Skeletal muscle tissue (tissue), 4 donors: ENCODE results near the gene NAV2. TPM values are rescaled to one million over a fixed set of nuclear protein-coding genes. Genes with fewer than 3 reads are reported as not detected.

Source experiments
- H3K27ac ChIP-seq: one replicate; pipeline ENCODE4 v1.7.0; 2013; ENCODE audit warnings: mild to moderate bottlenecking, low read depth, low read length, inconsistent platforms
- H3K27me3 ChIP-seq, 3 donors: one replicate each; pipeline ENCODE4 v1.7.0; 2013; ENCODE audit warnings: low read length in 3 of 3; ENCODE audit not compliant: control insufficient read depth in 3 of 3, insufficient read depth in 3 of 3
- H3K36me3 ChIP-seq, 3 donors: one replicate each; pipeline ENCODE4 v1.7.0; 2013; ENCODE audit warnings: low read length in 3 of 3; ENCODE audit not compliant: control insufficient read depth in 3 of 3, insufficient read depth in 3 of 3
- H3K4me1 ChIP-seq, 3 donors: one replicate each; pipeline ENCODE4 v1.7.0; 2013; ENCODE audit warnings: low read length in 3 of 3, mild to moderate bottlenecking in 3 of 3; ENCODE audit not compliant: control insufficient read depth in 3 of 3, insufficient read depth in 3 of 3
- H3K4me3 ChIP-seq, 3 donors: one replicate each; pipeline ENCODE4 v1.7.0; 2013; ENCODE audit warnings: low read length in 3 of 3
- H3K9ac ChIP-seq, 3 donors: one replicate each; pipeline ENCODE4 v1.7.0; 2013; ENCODE audit warnings: low read length in 3 of 3, mild to moderate bottlenecking in 3 of 3, moderate library complexity in 2 of 3, low read depth in 1 of 3
- H3K9me3 ChIP-seq, 3 donors: one replicate each; pipeline ENCODE4 v1.7.0; 2013; ENCODE audit warnings: low read length in 3 of 3; ENCODE audit not compliant: control insufficient read depth in 3 of 3
- total RNA-seq: library from RNA; depleted of rRNA; stranded (reverse); fragments of >200 nt; gene quantifications from one replicate; pipeline ENCODE4 v1.2.3, GENCODE V29; 2014
- donor health status: Osteomylitis.

Gene NAV2
- total RNA-seq, 1 donor from 2014 or later = 43.3 TPM

DNA sequence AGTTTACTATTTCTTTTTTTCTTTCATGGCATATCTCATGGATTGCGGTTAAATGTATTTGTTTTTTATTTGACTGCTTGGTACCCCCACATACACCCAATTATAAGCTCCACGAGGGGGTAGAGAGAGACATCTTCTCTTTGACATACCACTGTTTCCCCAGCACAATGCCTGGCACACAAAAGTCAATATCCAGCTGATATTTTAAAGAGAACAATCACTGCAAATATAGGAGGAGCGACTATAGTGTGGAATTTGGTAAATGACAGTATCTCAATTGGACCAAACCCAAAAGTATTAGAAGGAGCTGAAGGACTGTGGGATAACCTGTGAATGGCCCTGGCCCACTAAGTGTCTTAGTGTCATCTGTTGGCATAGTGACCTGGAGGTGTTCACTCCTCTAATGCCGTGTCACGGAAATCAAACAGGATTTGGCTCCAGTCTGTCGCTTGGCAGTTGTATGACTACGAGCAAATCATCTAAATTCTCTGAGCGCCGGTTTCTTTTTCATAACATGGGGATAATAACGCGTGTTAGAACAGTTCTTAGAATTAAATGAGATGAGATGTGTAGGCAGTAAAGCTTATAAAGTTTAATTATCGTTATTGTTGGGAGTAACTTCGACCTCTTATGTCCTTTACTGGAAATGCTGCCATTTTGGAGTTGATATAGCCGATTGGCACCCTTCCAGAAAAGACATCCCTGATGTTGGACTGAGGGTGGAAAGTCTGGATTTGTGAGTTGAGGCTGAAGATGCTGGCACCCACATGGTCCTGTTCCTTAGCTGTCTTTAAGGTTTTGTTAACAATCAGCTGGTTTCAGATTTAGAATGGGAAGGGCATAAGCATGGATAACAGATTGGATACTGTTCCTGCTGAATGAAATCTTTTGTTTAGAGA is 303.1 kb downstream of the NAV2 start:
- Histone ChIP-seq H3K4me3 (no peak overlapping the region), H3K9ac (no peak overlapping the region), H3K27me3 (no peaks in the 10 kb centered on the region), H3K4me1 (peaks cover 6 to 13% (median 11%) of the 10 kb centered on the region in 3 donors), H3K9me3 (no peaks in the 10 kb centered on the region), H3K36me3 (no peaks in the 10 kb centered on the region), H3K27ac (no peak overlapping the region)

DNA sequence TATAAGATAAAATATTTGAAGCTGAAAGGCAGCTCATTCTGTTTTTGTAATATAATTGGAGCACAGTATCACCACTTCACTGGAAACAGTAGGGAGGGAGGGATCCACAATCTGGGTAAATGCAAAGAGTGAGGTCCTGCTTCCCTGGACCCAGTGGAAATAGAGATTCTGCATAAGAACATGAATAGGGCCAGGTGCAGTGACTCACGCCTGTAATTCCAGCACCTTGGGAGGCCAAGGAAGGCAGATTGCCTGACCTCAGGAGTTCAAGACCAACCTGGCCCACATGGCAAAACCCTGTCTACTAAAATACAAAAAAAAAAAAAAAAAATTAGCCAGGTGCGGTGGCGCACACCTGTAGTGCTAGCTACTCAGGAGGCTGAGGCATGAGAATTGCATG is 303.9 kb downstream of the NAV2 start:
- H3K4me3 ChIP-seq = no peak overlapping the region
- no peak overlapping the region for H3K9ac ChIP-seq
- no peaks in the 10 kb centered on the region for H3K27me3 ChIP-seq
- no peak overlapping the region for H3K27ac ChIP-seq
- no peaks in the 10 kb centered on the region for H3K9me3 ChIP-seq
- H3K4me1 ChIP-seq = peaks cover 6 to 13% (median 11%) of the 10 kb centered on the region in 3 donors
- H3K36me3 ChIP-seq = no peaks in the 10 kb centered on the region

DNA sequence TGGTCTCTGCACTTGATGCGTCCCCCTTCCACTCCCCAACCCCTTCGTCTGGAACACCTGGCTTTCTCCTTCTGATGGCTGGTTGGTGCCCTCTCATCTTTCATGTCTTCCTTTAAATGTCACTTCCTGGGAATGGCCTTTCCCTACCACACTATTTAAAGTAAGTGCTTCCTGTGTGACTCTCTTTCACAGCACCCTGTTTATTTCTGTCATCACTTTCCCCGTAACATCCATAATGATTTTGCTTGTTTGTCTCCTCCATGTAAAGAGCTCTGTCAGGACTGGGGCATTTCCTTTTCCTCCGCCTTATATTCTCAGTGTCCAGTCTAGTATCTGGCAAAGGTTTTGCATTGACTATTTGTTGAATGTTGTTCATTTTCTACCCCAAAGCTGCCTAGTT is 304.7 kb downstream of the NAV2 start:
- Histone ChIP-seq H3K9me3 (no peaks in the 10 kb centered on the region), H3K9ac (no peak overlapping the region), H3K27me3 (no peaks in the 10 kb centered on the region), H3K36me3 (no peaks in the 10 kb centered on the region), H3K4me1 (peaks cover 6 to 14% (median 11%) of the 10 kb centered on the region in 3 donors), H3K4me3 (no peak overlapping the region), H3K27ac (no peak overlapping the region)

DNA sequence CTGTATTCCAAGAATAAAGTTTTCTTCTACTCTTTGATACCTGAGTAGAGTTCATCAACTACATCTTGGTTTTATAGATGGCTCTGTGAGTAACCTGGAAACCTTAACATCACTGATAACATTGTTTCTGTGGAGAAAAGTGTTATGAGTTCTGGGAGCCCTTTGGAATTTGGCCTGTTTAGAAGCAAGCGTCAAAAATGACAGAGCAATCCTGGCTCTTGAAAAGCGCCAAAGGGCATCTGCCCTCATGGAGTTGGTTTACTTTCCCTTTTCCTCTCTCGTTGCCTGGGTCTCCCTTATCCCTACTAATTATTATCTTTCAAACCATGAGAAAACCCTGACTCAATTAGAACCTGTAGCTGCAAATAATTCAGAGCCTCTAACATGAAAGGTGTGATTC is 307.6 kb downstream of the NAV2 start:
- no peaks in the 10 kb centered on the region for H3K36me3 ChIP-seq
- H3K27ac ChIP-seq = no peak overlapping the region
- no peaks in the 10 kb centered on the region for H3K9me3 ChIP-seq
- H3K9ac ChIP-seq = no peak overlapping the region
- H3K27me3 ChIP-seq = no peaks in the 10 kb centered on the region
- H3K4me1 ChIP-seq = peaks cover 12 to 25% (median 23%) of the 10 kb centered on the region in 3 donors
- no peak overlapping the region for H3K4me3 ChIP-seq

DNA sequence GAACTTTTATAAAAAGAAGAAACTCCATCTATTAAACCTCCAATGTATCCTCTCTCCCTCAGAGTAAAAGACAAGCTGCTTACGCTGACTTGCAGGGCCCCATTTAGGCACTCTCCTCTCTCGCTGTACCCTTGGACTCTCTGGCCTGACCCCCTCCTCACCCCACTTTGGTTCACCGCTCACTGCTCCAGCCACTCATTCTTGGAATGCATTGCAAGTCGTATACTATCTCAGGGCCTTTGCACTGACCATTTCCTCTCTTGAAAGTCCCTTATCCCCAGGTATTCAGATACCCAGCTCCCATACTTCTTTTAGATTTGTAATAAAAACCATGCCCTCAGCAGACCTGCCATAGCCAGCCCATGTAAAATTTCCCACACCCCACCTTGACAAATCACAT is 308.1 kb downstream of the NAV2 start:
- Histone ChIP-seq H3K9ac (no peak overlapping the region), H3K27ac (no peak overlapping the region), H3K9me3 (no peaks in the 10 kb centered on the region), H3K4me3 (no peak overlapping the region), H3K27me3 (no peaks in the 10 kb centered on the region), H3K4me1 (peaks cover 12 to 25% (median 23%) of the 10 kb centered on the region in 3 donors), H3K36me3 (no peaks in the 10 kb centered on the region)

DNA sequence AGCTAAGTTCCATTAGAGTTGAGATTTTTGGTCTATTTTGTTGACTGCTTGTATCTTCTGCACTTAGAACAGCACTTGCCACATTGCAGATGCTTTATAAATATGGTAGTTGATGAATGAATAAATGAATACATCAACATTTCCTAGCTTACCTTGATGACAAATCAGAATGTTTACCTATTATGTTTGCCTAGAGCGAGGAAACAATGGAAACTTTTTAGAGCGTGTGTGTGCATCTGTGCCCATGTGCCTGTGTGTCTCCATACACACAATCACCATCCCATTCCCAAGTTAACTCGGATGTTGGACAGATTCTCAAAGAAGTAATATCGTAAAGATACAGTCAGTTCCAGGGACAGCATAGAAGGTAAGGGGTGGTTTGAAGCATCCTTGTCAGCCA is 308.6 kb downstream of the NAV2 start:
- Histone ChIP-seq H3K9me3 (no peaks in the 10 kb centered on the region), H3K27ac (no peak overlapping the region), H3K36me3 (no peaks in the 10 kb centered on the region), H3K27me3 (no peaks in the 10 kb centered on the region), H3K4me3 (no peak overlapping the region), H3K9ac (no peak overlapping the region), H3K4me1 (peaks cover 12 to 24% (median 23%) of the 10 kb centered on the region in 3 donors)

DNA sequence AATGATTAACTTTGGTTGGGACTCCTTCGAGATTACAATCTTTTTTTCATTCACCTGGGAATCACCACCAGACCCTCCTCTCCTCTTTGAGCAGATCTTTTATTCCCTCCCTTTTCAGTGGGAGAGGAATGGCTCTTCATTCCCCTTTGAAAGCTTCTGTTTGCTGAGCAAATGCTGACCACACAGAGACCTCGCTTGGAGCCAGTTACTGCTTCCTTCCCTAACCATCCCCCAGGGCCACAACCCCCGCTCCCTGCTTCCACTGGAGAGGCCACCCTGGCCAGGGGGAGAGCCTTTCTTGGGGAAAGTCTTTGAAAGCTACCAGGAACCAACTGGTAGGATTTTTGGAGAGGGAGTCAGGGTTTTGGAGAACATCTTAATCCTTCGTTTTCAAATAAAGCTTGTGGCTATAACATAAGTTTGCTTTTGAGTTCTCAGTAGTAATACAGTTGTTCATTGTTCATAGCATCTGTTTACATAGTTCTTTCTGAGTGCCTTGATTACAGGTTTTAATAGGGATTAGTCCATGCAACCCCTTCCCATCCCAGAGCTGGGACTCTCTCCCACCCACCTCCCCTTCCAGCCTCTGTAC is 309.2 kb downstream of the NAV2 start:
- Histone ChIP-seq H3K27me3 (no peaks in the 10 kb centered on the region), H3K36me3 (no peaks in the 10 kb centered on the region), H3K9ac (no peak overlapping the region), H3K27ac (no peak overlapping the region), H3K4me1 (peaks cover 12 to 23% (median 22%) of the 10 kb centered on the region in 3 donors), H3K4me3 (no peak overlapping the region), H3K9me3 (no peaks in the 10 kb centered on the region)

DNA sequence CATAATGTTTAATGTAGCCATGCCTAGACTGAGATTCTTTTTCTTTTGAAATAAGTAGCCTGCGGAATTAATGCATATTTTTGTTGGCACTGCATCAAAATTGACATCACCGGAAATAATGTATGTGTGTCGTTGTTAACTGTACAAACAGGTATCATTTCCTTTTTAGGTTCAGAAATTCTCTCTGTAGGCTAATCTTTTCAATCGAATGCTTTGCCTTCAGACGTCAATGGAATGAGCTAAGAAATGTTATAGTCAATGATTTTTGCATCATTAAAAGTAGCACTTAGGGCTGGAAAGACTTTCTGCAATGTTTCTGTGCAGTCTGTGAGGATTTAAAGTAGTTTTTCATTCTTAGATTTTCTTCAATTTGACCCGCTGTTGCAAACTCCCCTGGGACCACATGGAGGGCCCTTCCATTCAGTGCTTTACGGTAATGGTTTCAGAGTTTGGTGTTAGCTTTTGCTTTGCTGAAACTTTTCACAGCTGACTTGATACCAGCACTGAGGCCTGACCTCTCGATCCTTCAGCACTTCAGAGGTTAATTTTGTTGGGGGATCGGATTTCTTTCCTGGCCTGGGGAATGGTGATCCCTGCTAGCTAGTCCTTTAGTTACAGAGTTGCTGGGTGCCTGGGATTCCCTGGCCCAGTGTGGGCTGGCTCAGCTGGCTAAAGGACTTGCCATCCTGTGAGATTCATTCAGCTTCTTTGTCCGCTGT is 309.9 kb downstream of the NAV2 start:
- H3K27ac ChIP-seq = no peak overlapping the region
- H3K36me3 ChIP-seq = no peaks in the 10 kb centered on the region
- H3K4me1 ChIP-seq = peaks cover 12 to 19% (median 18%) of the 10 kb centered on the region in 3 donors
- no peaks in the 10 kb centered on the region for H3K9me3 ChIP-seq
- no peak overlapping the region for H3K9ac ChIP-seq
- H3K4me3 ChIP-seq = peak overlapping the region in 1 of 3 donors; percentile 10
- H3K27me3 ChIP-seq = no peaks in the 10 kb centered on the region

DNA sequence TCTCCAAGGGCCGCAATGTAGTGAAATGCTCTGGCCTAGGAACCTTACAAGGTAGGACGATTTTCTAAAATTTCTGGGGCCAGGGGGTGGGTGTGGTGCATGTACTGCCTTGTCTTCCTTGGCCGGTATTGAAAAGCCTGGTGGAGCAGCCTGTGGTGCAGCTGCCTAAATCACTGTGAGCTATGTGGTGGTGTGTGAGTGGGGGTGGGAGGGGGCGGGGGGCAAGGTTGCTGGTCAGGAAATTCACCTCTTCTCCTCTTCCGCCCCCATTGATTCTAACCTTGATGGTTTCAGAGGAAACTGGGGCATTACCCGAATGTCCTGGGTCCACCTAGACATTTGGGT is 310.4 kb downstream of the NAV2 start:
- H3K27ac ChIP-seq = no peak overlapping the region
- no peak overlapping the region for H3K4me3 ChIP-seq

More for the DNA sequence above, 310.4 kb downstream of the NAV2 start:
- Histone ChIP-seq H3K27me3 (no peaks in the 10 kb centered on the region), H3K9me3 (no peaks in the 10 kb centered on the region), H3K9ac (no peak overlapping the region), H3K4me1 (peaks cover 12 to 18% (median 16%) of the 10 kb centered on the region in 3 donors), H3K36me3 (no peaks in the 10 kb centered on the region)
